K562 (cell line): ENCODE data around the gene GLB1L2. TPM values are rescaled to one million over a fixed set of nuclear protein-coding genes. Genes with fewer than 3 reads are reported as not detected.

Source experiments
- ATAC-seq: fragments of 200-7000 bp; cut with Tn5 transposase; 3 replicates; pipeline ENCODE4 v1.9.1; 2020; ENCODE audit warnings: moderate library complexity
- BruUV-seq: library from RNA; stranded (reverse); fragments of 400-500 nt; replicated peaks from 2 replicates; lab custom pipeline; 2021; lab: Mats Ljungman, UMichigan
- CTCF ChIA-PET: fragments of 300-600 bp; formaldehyde crosslinking; extraction: SDS; loops from one replicate; lab custom pipeline; 2021; ENCODE audit warnings: low intra/inter-chr PET ratio; lab: Yijun Ruan, JAX
- POLR2A ChIA-PET: fragments of 300-600, 350-650 bp; sonication (Branson Sonifier 250); formaldehyde crosslinking; extraction: SDS; loops from one replicate; lab custom pipeline; 2021; ENCODE audit warnings: antibody characterized with exemption, inconsistent platforms; lab: Yijun Ruan, JAX
- DNase-seq, 4 experiments: peaks; one replicate each; pipeline versions ENCODE4 v3.0.0 to v3.0.0-alpha.2; 2011 to 2018; ENCODE audit warnings: low spot score in 3 of 4, mixed read lengths in 3 of 4; ENCODE audit errors: extremely low read depth in 1 of 4
- FAIRE-seq: peaks from 2 replicates; lab custom pipeline; 2011; peaks lifted over from hg19 to GRCh38; lab: Jason Lieb, UNC
- H2AFZ ChIP-seq: 2 replicates; pipeline ENCODE4 v1.6.0; 2011; ENCODE audit warnings: low read depth, low read length, control low read depth, inconsistent platforms
- H3K27ac ChIP-seq: fragments of 200-600 bp; 3 replicates; pipeline ENCODE4 v1.8.0; 2011; ENCODE audit warnings: low read depth, mild to moderate bottlenecking, control low read depth, inconsistent platforms, low read length, moderate library complexity, mixed read lengths; ENCODE audit errors: extremely low read depth
- H3K27me3 ChIP-seq, 2 experiments: fragments of 300-600 bp in 1 of 2; 2 replicates in 1 of 2; 3 replicates in 1 of 2; pipeline versions ENCODE4 v1.6.0 to v1.8.0; 2011; ENCODE audit warnings: inconsistent platforms in 2 of 2, low read length in 2 of 2, mild to moderate bottlenecking in 1 of 2, mixed read lengths in 1 of 2, moderate library complexity in 1 of 2; ENCODE audit not compliant: control insufficient read depth in 2 of 2, insufficient read depth in 2 of 2
- H3K36me3 ChIP-seq: fragments of 300-600 bp; 3 replicates; pipeline ENCODE4 v1.8.0; 2011; ENCODE audit warnings: mild to moderate bottlenecking, low read length, inconsistent platforms; ENCODE audit not compliant: control insufficient read depth, insufficient read depth
- H3K4me1 ChIP-seq, 2 experiments: fragments of 200-600 bp in 1 of 2; replicated peaks in 1 of 2; 2 replicates in 1 of 2; 3 replicates in 1 of 2; pipeline versions ENCODE4 v1.5.1 to v1.8.0; 2011; ENCODE audit warnings: inconsistent platforms in 2 of 2, low read length in 2 of 2, mild to moderate bottlenecking in 1 of 2, mixed read lengths in 1 of 2, moderate library complexity in 1 of 2; ENCODE audit not compliant: control insufficient read depth in 2 of 2, insufficient read depth in 2 of 2
- H3K4me2 ChIP-seq: 2 replicates; pipeline ENCODE4 v1.6.1; 2011; ENCODE audit warnings: low read length, control low read depth, inconsistent platforms, mixed read lengths; ENCODE audit not compliant: insufficient read depth
- H3K4me3 ChIP-seq: fragments of 200-600 bp; sonication (generic), shearing (Covaris generic); 2 replicates; pipeline ENCODE4 v1.5.1; 2016; ENCODE audit warnings: control low read depth, inconsistent platforms
- H3K79me2 ChIP-seq: fragments of 200-600 bp; 3 replicates; pipeline ENCODE4 v1.8.0; 2011; ENCODE audit warnings: low read length, inconsistent platforms; ENCODE audit not compliant: control insufficient read depth, insufficient read depth
- H3K9ac ChIP-seq, 2 experiments: 2 replicates each; pipeline versions ENCODE4 v1.6.0 to v1.6.1; 2011; ENCODE audit warnings: low read depth in 2 of 2, low read length in 2 of 2, control low read depth in 1 of 2, inconsistent platforms in 1 of 2, mild to moderate bottlenecking in 1 of 2, mixed read lengths in 1 of 2; ENCODE audit not compliant: insufficient read depth in 1 of 2
- H3K9me1 ChIP-seq: one replicate; pipeline ENCODE4 v1.6.0; 2011; ENCODE audit warnings: inconsistent platforms, mild to moderate bottlenecking, low read length, moderate library complexity; ENCODE audit not compliant: control insufficient read depth, insufficient read depth
- H3K9me3 ChIP-seq: replicated peaks from 2 replicates; pipeline ENCODE4 v1.5.1; 2011; ENCODE audit warnings: low read depth, low read length, inconsistent platforms; ENCODE audit not compliant: control insufficient read depth, insufficient read depth
- H4K20me1 ChIP-seq: replicated peaks from 2 replicates; pipeline ENCODE4 v1.6.1; 2011; ENCODE audit warnings: low read length, inconsistent platforms, mixed read lengths; ENCODE audit not compliant: control insufficient read depth, insufficient read depth
- CBFA2T3 ChIP-seq: fragments of 450-650 bp; IDR thresholded peaks from 2 replicates; pipeline ENCODE4 v1.6.1; 2017
- CBX2 ChIP-seq: fragments of 200-600 bp; sonication (generic); IDR thresholded peaks from one replicate; pipeline ENCODE4 v1.6.1; 2012; ENCODE audit warnings: mild to moderate bottlenecking, low read length, inconsistent platforms; ENCODE audit not compliant: insufficient read depth, poor library complexity, severe bottlenecking
- CBX3 ChIP-seq, 2 experiments: IDR thresholded peaks; 1 replicate in 1 of 2; 2 replicates in 1 of 2; pipeline ENCODE4 v1.6.1; 2012; ENCODE audit warnings: inconsistent platforms in 2 of 2, low read length in 2 of 2, borderline replicate concordance in 1 of 2, control low read depth in 1 of 2
- DACH1 ChIP-seq: fragments of 450-650 bp; IDR thresholded peaks from 2 replicates; pipeline ENCODE4 v1.6.1; 2018; ENCODE audit not compliant: partially characterized antibody
- EGR1 ChIP-seq: fragments of 450-650 bp; conservative IDR thresholded peaks from 2 replicates; pipeline ENCODE4 v1.6.1; 2017; ENCODE audit warnings: mild to moderate bottlenecking
- FOXK1 ChIP-seq: sonication (generic); formaldehyde crosslinking; IDR thresholded peaks from 2 replicates; pipeline ENCODE4 v1.8.0; 2022; ENCODE audit warnings: missing genetic modification reagents, mild to moderate bottlenecking, borderline replicate concordance
- GABPB2 ChIP-seq: fragments of 250-450 bp; sonication (Bioruptor Pico); conservative IDR thresholded peaks from 2 replicates; pipeline ENCODE4 v1.5.1; 2021; ENCODE audit warnings: mild to moderate bottlenecking
- HDGF ChIP-seq: fragments of 450-650 bp; IDR thresholded peaks from 2 replicates; pipeline ENCODE4 v1.6.1; 2016
- PTTG1 ChIP-seq: fragments of 450-650 bp; IDR thresholded peaks from 2 replicates; pipeline ENCODE4 v1.6.1; 2016; ENCODE audit warnings: low read depth, mild to moderate bottlenecking, missing genetic modification characterization, missing compliant biosample characterization
- RNF2 ChIP-seq: sonication (generic); IDR thresholded peaks from 2 replicates; pipeline ENCODE4 v1.6.1; 2016
- RREB1 ChIP-seq: fragments of 250-450 bp; sonication (Bioruptor Pico); IDR thresholded peaks from 2 replicates; pipeline ENCODE4 v1.4.0; 2020
- TCF7L2 ChIP-seq: fragments of 150-350 bp; IDR thresholded peaks from 2 replicates; pipeline ENCODE4 v1.6.1; 2016; ENCODE audit warnings: low read depth, mild to moderate bottlenecking, low read length, moderate library complexity
- TEAD4 ChIP-seq, 2 experiments: sonication (generic) in 1 of 2; formaldehyde crosslinking in 1 of 2; IDR thresholded peaks; 2 replicates each; pipeline versions ENCODE4 v1.6.1 to v1.8.0; 2012 to 2022; ENCODE audit warnings: borderline replicate concordance in 1 of 2, inconsistent platforms in 1 of 2, low read length in 1 of 2, mild to moderate bottlenecking in 1 of 2, missing genetic modification reagents in 1 of 2
- ZFPM2 ChIP-seq: fragments of 250-450 bp; sonication (Bioruptor Pico); IDR thresholded peaks from 2 replicates; pipeline ENCODE4 v1.5.1; 2022; ENCODE audit warnings: mild to moderate bottlenecking
- ZNF511 ChIP-seq: sonication (generic); formaldehyde crosslinking; IDR thresholded peaks from 2 replicates; pipeline ENCODE4 v1.8.0; 2022; ENCODE audit warnings: mild to moderate bottlenecking, missing genetic modification reagents
- ZNF551 ChIP-seq: fragments of 250-450 bp; sonication (Bioruptor Pico); IDR thresholded peaks from 2 replicates; pipeline ENCODE4 v1.5.0; 2021; ENCODE audit warnings: mild to moderate bottlenecking, moderate library complexity
- ZNF655 ChIP-seq: fragments of 250-450 bp; sonication (Bioruptor Pico); IDR thresholded peaks from 2 replicates; pipeline ENCODE4 v1.5.0; 2021
- WGBS: fragments of 100-300 bp; shearing (Covaris generic); methylation state at CpG from one replicate; pipeline ENCODE4 v1.1.6; 2016; ENCODE audit warnings: low coverage, mixed read lengths; ENCODE audit not compliant: insufficient coverage; ENCODE audit errors: missing lambda C conversion rate; 5-methylcytosine and 5-hydroxymethylcytosine counted together
- in situ Hi-C: fragments of 300-500 bp; cut with MboI; formaldehyde crosslinking; loops from 4 replicates; pipeline ENCODE4 v1.15.0; 2018; ENCODE audit warnings: inconsistent platforms, mixed read lengths
- intact Hi-C: fragments of 100-400 bp; cut with micrococcal nuclease; formaldehyde crosslinking; loops from 2 replicates; pipeline ENCODE4 v1.14.2; 2022
- polyA plus RNA-seq, 8 experiments: library from polyadenylated mRNA; depleted of rRNA in 4 of 8; stranded (reverse) in 5 of 8; unstranded in 3 of 8; fragments of >200 nt; fragmentation: Nextera tagmentation in 2 of 8; fragmentation: Illumina TruSeq in 1 of 8; extraction: Ambion mirVana in 2 of 8; extraction: Trizol in 1 of 8; gene quantifications; 2 replicates each; pipeline versions ENCODE4 v1.2.1 to v1.2.3, GENCODE V29; 2011 to 2014; ENCODE audit warnings: inconsistent platforms in 1 of 8, missing spikeins in 1 of 8
- total RNA-seq, 7 experiments: library from RNA; depleted of rRNA in 6 of 7; stranded (reverse); fragments of >200 nt in 6 of 7; fragmentation: Illumina TruSeq in 2 of 7; extraction: Trizol in 2 of 7; gene quantifications; 2 replicates each; pipeline versions ENCODE4 v1.2.1 to v1.2.3, GENCODE V29; 2011 to 2021; ENCODE audit warnings: low replicate concordance in 1 of 7

GLB1L2 gene
- total and polyA plus RNA-seq, 9 of the 15 experiments (the other 6 are each of a cell fraction or from before 2014, with no cell fraction given) = 0.84 to 21.4 (median 13.8) TPM

- POLR2A ChIA-PET = no interaction called here
- H3K4me2 ChIP-seq = no peak overlapping the region
- H3K27ac ChIP-seq = no peak overlapping the region
- no peak for TF ChIP-seq PTTG1 (tag)
- TF ChIP-seq ZNF655 (CRISPR knock-in tag) = no peak
- no peak for TF ChIP-seq CBX3 (IDR thresholded peaks at IDR 0.05; ENCODE audit: borderline replicate concordance in 1 of 2, low read length in 2 of 2)
- TF ChIP-seq FOXK1 (CRISPR knock-in tag) = no peak
- TF ChIP-seq RNF2 = no peak
- no peak for TF ChIP-seq TCF7L2
- TF ChIP-seq ZFPM2 = no peak
- TF ChIP-seq GABPB2 (CRISPR knock-in tag) = no peak
- no peak for TF ChIP-seq ZNF511 (CRISPR knock-in tag)
- no peak for TF ChIP-seq CBX2
- TF ChIP-seq TEAD4 (IDR thresholded peaks at IDR 0.05; ENCODE audit: low read length) = no peak
- TF ChIP-seq TEAD4 (CRISPR knock-in tag; IDR thresholded peaks at IDR 0.05; ENCODE audit: borderline replicate concordance) = no peak
- TF ChIP-seq HDGF = no peak
- no peak for TF ChIP-seq DACH1
- TF ChIP-seq CBFA2T3 = no peak
- no peak for TF ChIP-seq ZNF551 (CRISPR knock-in tag)
- no peak for TF ChIP-seq RREB1 (CRISPR knock-in tag)
- no peak for TF ChIP-seq EGR1
- BruUV-seq = no TSS peak
- no peaks in the 10 kb centered on the region for H3K9me3 ChIP-seq
- intact Hi-C loops (no loop called here), in situ Hi-C loops (no loop called here)
- no peak; the same call in 2 of the 3 replicates for ATAC-seq
- H3K36me3 ChIP-seq = no peaks in the 10 kb centered on the region
- no peaks in the 10 kb centered on the region for H3K4me1 ChIP-seq
- no peaks in the 10 kb centered on the region for H3K79me2 ChIP-seq
- CTCF ChIA-PET = no interaction called here
- no peaks in the 10 kb centered on the region for H3K9me1 ChIP-seq
- WGBS = 1% methylated on average over 10 of the region's 12 CpGs
- 0 out of 2 replicates have a peak, but pooled peaks cover 3% of the 10 kb centered on the region for H4K20me1 ChIP-seq
- H3K4me3 ChIP-seq = no peak overlapping the region
- peaks cover 8 to 60% of the 10 kb centered on the region in 2 experiments; a peak in 4 of 5 replicates for H3K27me3 ChIP-seq
- no peak overlapping the region for H3K9ac ChIP-seq
- no peak for DNase-seq
- no peak overlapping the region for H2AFZ ChIP-seq
- FAIRE-seq = no peak
Observed at GRCh38 chr11:134402910-134403309, 71.1 kb downstream of the GLB1L2 start.
